Measurements from ENCODE around the gene RPL13A.

Gene RPL13A

GRCh38 chr19:49461656-49462055, 25.8 kb upstream of the RPL13A start:
- Histone ChIP-seq H3K4me1 (ENCODE audit: control insufficient read depth in 1 of 2, insufficient read depth in 1 of 2, low read depth in 1 of 2, low read length in 1 of 2) (no peaks in the 10 kb centered on the region), H3K27ac (no peak overlapping the region), H3K27me3 (no peaks in the 10 kb centered on the region), H3K36me3 (peaks cover 29% of the 10 kb centered on the region), H3K9me3 (no peaks in the 10 kb centered on the region), H3K4me3 (ENCODE audit: low read depth in 1 of 2, low read length in 1 of 2) (no peak overlapping the region)
- no peak for TF ChIP-seq CTCF (IDR thresholded peaks at IDR 0.05)

- TF ChIP-seq CTCF (IDR thresholded peaks at IDR 0.05) = no peak
- no peak overlapping the region for H3K27ac ChIP-seq
- peaks cover 32% of the 10 kb centered on the region for H3K36me3 ChIP-seq
- no peaks in the 10 kb centered on the region for H3K9me3 ChIP-seq
- no peaks in the 10 kb centered on the region for H3K27me3 ChIP-seq
- no peak overlapping the region for H3K4me3 ChIP-seq (ENCODE audit: low read depth in 1 of 2, low read length in 1 of 2)
- H3K4me1 ChIP-seq (ENCODE audit: control insufficient read depth in 1 of 2, insufficient read depth in 1 of 2, low read depth in 1 of 2, low read length in 1 of 2) = no peaks in the 10 kb centered on the region
Observed at GRCh38 chr19:49462492-49462891, 24.9 kb upstream of the RPL13A start.

- Histone ChIP-seq H3K27ac (no peak overlapping the region), H3K27me3 (no peaks in the 10 kb centered on the region), H3K4me3 (ENCODE audit: low read depth in 1 of 2, low read length in 1 of 2) (no peak overlapping the region), H3K36me3 (peaks cover 37% of the 10 kb centered on the region), H3K9me3 (no peaks in the 10 kb centered on the region), H3K4me1 (ENCODE audit: control insufficient read depth in 1 of 2, insufficient read depth in 1 of 2, low read depth in 1 of 2, low read length in 1 of 2) (no peaks in the 10 kb centered on the region)
- TF ChIP-seq CTCF (IDR thresholded peaks at IDR 0.05) = no peak
Observed at GRCh38 chr19:49463960-49464740, 23.3 kb upstream of the RPL13A start.

DNA sequence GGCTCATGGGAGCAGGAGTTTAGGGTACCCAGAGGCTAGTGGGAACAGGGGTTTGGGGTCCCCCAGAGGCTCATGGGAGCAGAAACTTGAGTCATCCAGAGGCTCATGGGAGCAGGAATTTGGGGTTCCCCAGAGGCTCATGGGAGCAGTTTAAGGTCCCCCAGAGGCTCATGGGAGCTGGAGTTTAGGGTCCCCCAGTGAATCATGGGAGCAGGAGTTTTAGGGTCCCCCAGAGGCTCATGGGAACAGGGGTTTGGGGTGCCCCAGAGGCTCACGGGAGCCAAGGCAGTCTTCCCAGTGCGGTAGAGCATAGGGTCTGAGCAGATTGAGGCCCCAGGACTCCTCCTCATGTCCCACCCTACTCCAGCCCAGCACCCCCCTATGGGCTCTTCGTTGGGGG, 22.0 kb upstream of the RPL13A start:
- no peak for TF ChIP-seq CTCF (IDR thresholded peaks at IDR 0.05)
- no peak overlapping the region for H3K27ac ChIP-seq
- peaks cover 0 to 4% of the 10 kb centered on the region in 2 experiments for H3K4me1 ChIP-seq (ENCODE audit: control insufficient read depth in 1 of 2, insufficient read depth in 1 of 2, low read depth in 1 of 2, low read length in 1 of 2)
- peaks cover 30% of the 10 kb centered on the region for H3K36me3 ChIP-seq
- H3K27me3 ChIP-seq = no peaks in the 10 kb centered on the region
- no peaks in the 10 kb centered on the region for H3K9me3 ChIP-seq
- H3K4me3 ChIP-seq (ENCODE audit: low read depth in 1 of 2, low read length in 1 of 2) = no peak overlapping the region

DNA sequence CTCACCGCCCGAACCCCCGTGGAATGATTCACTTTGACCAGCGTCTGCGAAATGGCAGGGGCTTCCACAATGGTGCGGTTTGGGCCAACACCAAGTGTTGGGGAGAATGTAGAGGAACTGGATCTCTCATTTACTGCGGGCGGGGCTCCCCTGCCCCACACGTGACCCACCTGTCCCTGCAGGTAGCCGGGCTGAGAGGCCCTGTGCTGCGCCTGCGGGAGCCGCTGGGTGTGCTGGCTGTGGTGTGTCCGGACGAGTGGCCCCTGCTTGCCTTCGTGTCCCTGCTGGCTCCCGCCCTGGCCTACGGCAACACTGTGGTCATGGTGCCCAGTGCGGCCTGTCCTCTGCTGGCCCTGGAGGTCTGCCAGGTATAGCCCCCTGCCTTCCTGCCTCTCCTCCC, 19.2 kb upstream of the RPL13A start:
- peaks cover 0 to 4% of the 10 kb centered on the region in 2 experiments for H3K4me1 ChIP-seq (ENCODE audit: control insufficient read depth in 1 of 2, insufficient read depth in 1 of 2, low read depth in 1 of 2, low read length in 1 of 2)
- H3K27ac ChIP-seq = no peak overlapping the region
- H3K36me3 ChIP-seq = peaks cover 30% of the 10 kb centered on the region
- TF ChIP-seq CTCF (IDR thresholded peaks at IDR 0.05) = no peak
- H3K27me3 ChIP-seq = no peaks in the 10 kb centered on the region
- H3K9me3 ChIP-seq = no peaks in the 10 kb centered on the region
- no peak overlapping the region for H3K4me3 ChIP-seq (ENCODE audit: low read depth in 1 of 2, low read length in 1 of 2)
